GM12875 (cell line): ENCODE measurements around the gene YIPF2.
"Not testable (repeated sequence)": the region's sequence is repeated elsewhere in the genome, so short reads cannot be mapped to it uniquely, and the experiment has no call there.

Experiments used
- H3K4me3 ChIP-seq: one replicate; pipeline ENCODE4 v1.5.1; 2011; ENCODE audit warnings: low read depth, low read length, control low read depth
- CTCF ChIP-seq: IDR thresholded peaks from 2 replicates; pipeline ENCODE4 v1.5.1; 2011; ENCODE audit warnings: low read depth, mild to moderate bottlenecking, control low read depth, inconsistent platforms, low read length, moderate library complexity, borderline replicate concordance; ENCODE audit not compliant: insufficient read depth

Gene YIPF2

GRCh38 chr19:10960314-10961072, 32.1 kb upstream of the YIPF2 start, which contains the start of gene SMARCA4:
SMARCA4 (plus strand) TSS chr19:10961030; CDS start chr19:10984152, 23,122 bp downstream.
- no peak for TF ChIP-seq CTCF
- H3K4me3 ChIP-seq: peak within 1 kb of the TSS; percentile 89

GRCh38 chr19:10959277-10959968, 31.0 kb upstream of the YIPF2 start:
- H3K4me3 ChIP-seq: not testable (repeated sequence)

GRCh38 chr19:10952809-10953208, 24.4 kb upstream of the YIPF2 start:
- no peak overlapping the region for H3K4me3 ChIP-seq
- TF ChIP-seq CTCF: no peak

GRCh38 chr19:10946958-10947657, 18.7 kb upstream of the YIPF2 start:
- no peak for TF ChIP-seq CTCF
- H3K4me3 ChIP-seq: no peak overlapping the region

GRCh38 chr19:10945264-10945663, 16.8 kb upstream of the YIPF2 start:
- no peak for TF ChIP-seq CTCF
- no peak overlapping the region for H3K4me3 ChIP-seq

GRCh38 chr19:10943412-10943811, 15.0 kb upstream of the YIPF2 start:
- H3K4me3 ChIP-seq: not testable (repeated sequence)

GRCh38 chr19:10941649-10942048, 13.2 kb upstream of the YIPF2 start:
- not testable (repeated sequence) for H3K4me3 ChIP-seq

GRCh38 chr19:10936661-10937084, 8.2 kb upstream of the YIPF2 start:
- peak; percentile 62; the same call in 1 of the 2 replicates for TF ChIP-seq CTCF
- H3K4me3 ChIP-seq: no peak overlapping the region
